Measurements from ENCODE around the gene TRABD2B. TPM values are rescaled to one million over a fixed set of nuclear protein-coding genes. Genes with fewer than 3 reads are reported as not detected.

The TRABD2B gene
- total and polyA plus RNA-seq, 2 of the 13 experiments (the other 11 are each of a cell fraction or from before 2014, with no cell fraction given), result 0.04 TPM; not detected in 1

- TF ChIP-seq, protein P1, sequence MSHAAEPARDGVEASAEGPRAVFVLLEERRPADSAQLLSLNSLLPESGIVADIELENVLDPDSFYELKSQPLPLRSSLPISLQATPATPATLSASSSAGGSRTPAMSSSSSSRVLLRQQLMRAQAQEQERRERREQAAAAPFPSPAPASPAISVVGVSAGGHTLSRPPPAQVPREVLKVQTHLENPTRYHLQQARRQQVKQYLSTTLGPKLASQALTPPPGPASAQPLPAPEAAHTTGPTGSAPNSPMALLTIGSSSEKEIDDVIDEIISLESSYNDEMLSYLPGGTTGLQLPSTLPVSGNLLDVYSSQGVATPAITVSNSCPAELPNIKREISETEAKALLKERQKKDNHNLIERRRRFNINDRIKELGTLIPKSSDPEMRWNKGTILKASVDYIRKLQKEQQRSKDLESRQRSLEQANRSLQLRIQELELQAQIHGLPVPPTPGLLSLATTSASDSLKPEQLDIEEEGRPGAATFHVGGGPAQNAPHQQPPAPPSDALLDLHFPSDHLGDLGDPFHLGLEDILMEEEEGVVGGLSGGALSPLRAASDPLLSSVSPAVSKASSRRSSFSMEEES (CRISPR knock-in tag; IDR thresholded peaks at IDR 0.05), result peak; percentile 21; the same call in 1 of the 2 replicates
- TF ChIP-seq EZH2 (conservative IDR thresholded peaks at IDR 0.05; ENCODE audit: low read depth, low read length), result no peak
- TF ChIP-seq SP140L (CRISPR knock-in tag; IDR thresholded peaks at IDR 0.05; ENCODE audit: borderline replicate concordance), result no peak
- TF ChIP-seq, protein P2, sequence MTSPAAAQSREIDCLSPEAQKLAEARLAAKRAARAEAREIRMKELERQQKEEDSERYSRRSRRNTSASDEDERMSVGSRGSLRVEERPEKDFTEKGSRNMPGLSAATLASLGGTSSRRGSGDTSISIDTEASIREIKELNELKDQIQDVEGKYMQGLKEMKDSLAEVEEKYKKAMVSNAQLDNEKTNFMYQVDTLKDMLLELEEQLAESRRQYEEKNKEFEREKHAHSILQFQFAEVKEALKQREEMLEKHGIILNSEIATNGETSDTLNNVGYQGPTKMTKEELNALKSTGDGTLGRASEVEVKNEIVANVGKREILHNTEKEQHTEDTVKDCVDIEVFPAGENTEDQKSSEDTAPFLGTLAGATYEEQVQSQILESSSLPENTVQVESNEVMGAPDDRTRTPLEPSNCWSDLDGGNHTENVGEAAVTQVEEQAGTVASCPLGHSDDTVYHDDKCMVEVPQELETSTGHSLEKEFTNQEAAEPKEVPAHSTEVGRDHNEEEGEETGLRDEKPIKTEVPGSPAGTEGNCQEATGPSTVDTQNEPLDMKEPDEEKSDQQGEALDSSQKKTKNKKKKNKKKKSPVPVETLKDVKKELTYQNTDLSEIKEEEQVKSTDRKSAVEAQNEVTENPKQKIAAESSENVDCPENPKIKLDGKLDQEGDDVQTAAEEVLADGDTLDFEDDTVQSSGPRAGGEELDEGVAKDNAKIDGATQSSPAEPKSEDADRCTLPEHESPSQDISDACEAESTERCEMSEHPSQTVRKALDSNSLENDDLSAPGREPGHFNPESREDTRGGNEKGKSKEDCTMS (CRISPR knock-in tag; conservative IDR thresholded peaks at IDR 0.05), result no peak
- TF ChIP-seq ZNF142 (CRISPR knock-in tag; IDR thresholded peaks at IDR 0.05), result 0 out of 2 replicates have a peak, but pooled peaks have one; percentile 16
- no peak for TF ChIP-seq EEA1 (CRISPR knock-in tag; IDR thresholded peaks at IDR 0.05; ENCODE audit: borderline replicate concordance)
- no peak for TF ChIP-seq PHF8 (CRISPR knock-in tag; IDR thresholded peaks at IDR 0.05)
- no peak for TF ChIP-seq ZNF652 (CRISPR knock-in tag; IDR thresholded peaks at IDR 0.05; ENCODE audit: borderline replicate concordance, low read depth)
- no peak for TF ChIP-seq GLMP (CRISPR knock-in tag; IDR thresholded peaks at IDR 0.05; ENCODE audit: borderline replicate concordance)
- peak; percentile 46; the same call in 1 of the 2 replicates for TF ChIP-seq ZNF331 (CRISPR knock-in tag; IDR thresholded peaks at IDR 0.05)
- TF ChIP-seq SRSF4 (IDR thresholded peaks at IDR 0.05; ENCODE audit: low read depth, low read length, poor library complexity, severe bottlenecking), result no peak
- no peak for TF ChIP-seq MEF2D (CRISPR knock-in tag; IDR thresholded peaks at IDR 0.05)
- TF ChIP-seq ZGPAT (CRISPR knock-in tag; IDR thresholded peaks at IDR 0.05), result no peak
- TF ChIP-seq, protein P3, sequence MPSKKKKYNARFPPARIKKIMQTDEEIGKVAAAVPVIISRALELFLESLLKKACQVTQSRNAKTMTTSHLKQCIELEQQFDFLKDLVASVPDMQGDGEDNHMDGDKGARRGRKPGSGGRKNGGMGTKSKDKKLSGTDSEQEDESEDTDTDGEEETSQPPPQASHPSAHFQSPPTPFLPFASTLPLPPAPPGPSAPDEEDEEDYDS (CRISPR knock-in tag; IDR thresholded peaks at IDR 0.05), result peak; percentile 46; the same call in 1 of the 2 replicates
- no peak for TF ChIP-seq DPF2 (CRISPR knock-in tag; IDR thresholded peaks at IDR 0.05; ENCODE audit: borderline replicate concordance, low read depth)
These were observed 131.2 kb downstream of the TRABD2B start (continued) for GRCh38 chr1:47865881-47866535.
